SKM-1 (cell line): ENCODE measurements around the gene SC5D.
A peak's percentile ranks its signal among the peaks of the same experiment; 100 is the strongest.

ENCODE experiments used
- DNase-seq: peaks from one replicate; lab custom pipeline; 2025; ENCODE audit not compliant: unreplicated experiment; lab: John Stamatoyannopoulos, UW

SC5D gene

GRCh38 chr11:121291896-121292494 is 576 bp upstream of the SC5D start:
- DNase-seq = peak; percentile 23

GRCh38 chr11:121293288-121293594 is 670 bp downstream of the SC5D start:
- no peak for DNase-seq

- DNase-seq = no peak
Measured at GRCh38 chr11:121295246-121296029, 2.9 kb downstream of the SC5D start.

- DNase-seq = no peak
Measured at GRCh38 chr11:121297872-121298271, 5.3 kb downstream of the SC5D start.

GRCh38 chr11:121298774-121299173 is 6.2 kb downstream of the SC5D start:
- no peak for DNase-seq

- DNase-seq = no peak
Measured at GRCh38 chr11:121299417-121299816, 6.8 kb downstream of the SC5D start.

GRCh38 chr11:121300313-121300971 is 7.9 kb downstream of the SC5D start:
- no peak for DNase-seq

GRCh38 chr11:121300972-121301699 is 8.6 kb downstream of the SC5D start:
- no peak for DNase-seq

GRCh38 chr11:121304759-121305158 is 12.2 kb downstream of the SC5D start:
- DNase-seq = no peak

GRCh38 chr11:121308816-121309215 is 16.2 kb downstream of the SC5D start:
- no peak for DNase-seq

- DNase-seq = no peak
Measured at GRCh38 chr11:121309688-121310087, 17.1 kb downstream of the SC5D start.

- no peak for DNase-seq
Measured at GRCh38 chr11:121310908-121311307, 18.3 kb downstream of the SC5D start.

- DNase-seq = no peak
Measured at GRCh38 chr11:121311373-121311772, 18.8 kb downstream of the SC5D start.

GRCh38 chr11:121312483-121312882 is 19.9 kb downstream of the SC5D start:
- DNase-seq = no peak

GRCh38 chr11:121318848-121319834 is 26.6 kb downstream of the SC5D start:
- DNase-seq = peak; percentile 20

GRCh38 chr11:121321614-121322243 is 29.2 kb downstream of the SC5D start:
- DNase-seq = no peak

GRCh38 chr11:121323046-121323607 is 30.6 kb downstream of the SC5D start:
- no peak for DNase-seq

- DNase-seq = no peak
Measured at GRCh38 chr11:121326230-121326629, 33.7 kb downstream of the SC5D start.

GRCh38 chr11:121327553-121327952 is 35.0 kb downstream of the SC5D start:
- no peak for DNase-seq
